HG03175 (cell line): ENCODE data around the gene KRT86.
"Not testable (repeated sequence)": the region's sequence is repeated elsewhere in the genome, so short reads cannot be mapped to it uniquely, and the experiment has no call there.

Experiments used
- ATAC-seq: cut with Tn5 transposase; IDR thresholded peaks from one replicate; pipeline ENCODE4 v1.9.1; 2021; ENCODE audit warnings: mild to moderate bottlenecking, moderate library complexity; ENCODE audit not compliant: unreplicated experiment

The KRT86 gene

DNA sequence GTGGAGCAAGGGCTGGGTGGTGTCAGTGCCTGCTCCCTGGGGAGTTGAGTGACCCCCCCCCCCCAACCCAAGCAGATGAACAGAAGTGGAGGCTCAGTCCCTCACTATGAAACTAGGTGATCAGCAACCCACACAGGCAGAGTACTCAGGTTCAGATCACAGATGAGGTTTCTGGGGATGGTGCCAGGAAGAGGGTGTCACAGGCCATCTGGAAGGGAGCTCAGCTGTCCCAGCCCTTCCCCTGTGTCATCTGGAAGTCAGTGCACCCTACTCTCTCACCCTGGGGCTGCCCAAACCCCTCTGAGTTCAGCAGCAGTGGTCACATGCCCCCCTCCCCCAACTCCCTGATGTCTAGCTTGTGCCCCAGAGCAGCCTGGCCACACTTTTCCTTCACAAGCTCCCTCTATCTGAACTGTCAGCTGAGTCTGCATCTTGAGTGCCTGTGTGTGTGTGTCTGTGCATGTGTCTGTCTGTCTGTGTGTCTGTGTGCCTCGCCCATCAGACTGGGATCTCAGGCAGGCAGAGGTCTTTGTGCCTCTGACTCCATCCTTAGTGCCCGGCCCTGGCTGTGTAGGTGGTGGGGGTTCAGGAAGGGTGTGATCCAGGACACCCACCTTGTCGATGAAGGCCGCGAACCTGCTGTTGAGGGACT lies 16.2 kb downstream of the KRT86 start:
- ATAC-seq: not testable (repeated sequence)

DNA sequence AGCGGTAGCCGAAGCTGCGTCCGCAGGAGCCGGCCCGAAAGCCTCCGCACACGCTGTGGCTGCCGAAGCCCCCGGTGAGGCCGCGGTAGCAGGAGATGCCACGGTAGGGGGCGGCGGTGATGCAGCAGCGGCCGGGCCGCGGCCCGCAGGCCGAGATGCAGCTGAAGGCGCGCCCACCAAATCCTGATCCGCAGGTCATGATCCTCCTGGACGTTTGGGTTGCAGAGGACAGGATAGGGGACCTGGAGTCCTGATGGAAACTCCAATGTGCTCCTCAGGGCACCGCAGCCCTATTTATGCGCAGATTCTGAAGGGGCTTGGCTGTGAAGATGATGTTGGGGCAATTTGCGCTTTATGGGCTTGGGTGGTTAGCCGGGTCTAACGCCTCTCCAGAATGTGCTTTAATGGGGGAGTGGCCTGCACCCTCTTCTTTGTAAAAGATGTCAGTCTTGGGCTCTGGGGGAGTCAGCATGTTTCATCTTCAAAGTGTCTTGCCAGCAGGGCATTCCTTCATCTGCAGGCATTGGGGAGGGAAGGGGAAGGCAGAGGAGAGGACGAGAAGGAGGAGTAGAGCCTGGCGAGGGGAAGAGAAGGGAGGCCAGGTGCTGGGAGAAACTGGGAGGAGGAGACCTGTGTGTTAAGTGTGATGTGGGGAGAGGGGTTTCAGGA lies 17.0 kb downstream of the KRT86 start, which contains the start of gene KRT81:
TSS of gene KRT81 (minus strand) at position 268 of the 669 bp plus-strand sequence. CDS start at position 199, 69 bp downstream.
- no peak for ATAC-seq

DNA sequence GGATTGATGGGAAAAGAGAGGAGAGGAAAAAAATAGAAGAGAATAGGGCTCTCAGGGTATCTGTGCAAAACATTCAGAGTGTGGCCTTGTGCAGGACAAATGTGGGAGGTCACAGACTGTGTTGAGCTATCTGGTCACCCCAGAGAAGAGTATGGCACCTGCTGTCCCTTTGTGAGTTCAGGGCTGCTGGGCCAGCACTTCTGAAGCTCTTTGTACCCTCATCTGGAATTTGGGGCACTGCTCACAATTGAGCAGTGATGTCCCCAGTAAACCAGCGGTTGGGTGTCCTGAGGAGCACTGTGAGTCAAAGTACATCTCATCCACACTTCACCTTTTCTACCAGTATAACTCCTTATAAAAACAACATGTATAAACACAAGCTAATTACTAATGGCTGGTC lies 19.5 kb downstream of the KRT86 start:
- ATAC-seq: no peak

DNA sequence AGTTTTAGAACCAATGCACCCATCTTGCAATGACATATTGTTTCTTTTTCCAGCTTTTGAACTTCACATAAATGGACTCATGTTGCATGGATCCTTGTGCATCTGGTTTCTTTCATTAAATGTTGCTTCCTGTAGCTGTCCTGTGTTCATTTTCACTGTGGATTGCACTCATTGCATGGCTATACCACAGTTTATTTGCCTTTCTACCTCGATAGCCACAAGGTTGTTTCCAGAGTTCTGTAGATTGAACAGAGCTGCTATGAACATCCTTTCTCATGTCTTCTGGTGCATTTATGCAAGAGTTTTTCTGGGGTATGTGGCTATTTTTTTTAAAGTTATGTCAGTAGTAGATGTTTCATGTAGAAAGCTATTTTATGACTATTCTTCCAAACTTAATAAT lies 20.4 kb downstream of the KRT86 start:
- no peak for ATAC-seq

DNA sequence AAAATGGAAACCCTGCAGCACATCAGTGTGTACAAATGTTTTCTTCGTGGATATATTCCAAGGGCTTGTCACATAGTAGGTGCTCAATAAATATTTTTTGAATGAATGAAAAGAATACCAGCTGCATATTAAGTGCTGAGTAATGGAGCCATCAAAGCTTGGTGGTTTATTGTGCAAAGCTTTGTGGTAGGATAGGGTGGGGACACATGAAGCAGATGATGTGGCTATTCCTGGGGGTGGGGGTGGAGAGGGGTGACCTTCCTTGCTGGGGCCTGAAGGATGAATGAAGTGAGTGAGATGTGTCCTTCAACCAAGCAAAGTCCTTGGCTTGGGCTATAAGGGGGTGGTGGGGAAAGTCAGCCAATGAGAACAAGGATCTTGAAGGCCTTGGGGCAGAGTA lies 21.2 kb downstream of the KRT86 start:
- ATAC-seq: no peak

DNA sequence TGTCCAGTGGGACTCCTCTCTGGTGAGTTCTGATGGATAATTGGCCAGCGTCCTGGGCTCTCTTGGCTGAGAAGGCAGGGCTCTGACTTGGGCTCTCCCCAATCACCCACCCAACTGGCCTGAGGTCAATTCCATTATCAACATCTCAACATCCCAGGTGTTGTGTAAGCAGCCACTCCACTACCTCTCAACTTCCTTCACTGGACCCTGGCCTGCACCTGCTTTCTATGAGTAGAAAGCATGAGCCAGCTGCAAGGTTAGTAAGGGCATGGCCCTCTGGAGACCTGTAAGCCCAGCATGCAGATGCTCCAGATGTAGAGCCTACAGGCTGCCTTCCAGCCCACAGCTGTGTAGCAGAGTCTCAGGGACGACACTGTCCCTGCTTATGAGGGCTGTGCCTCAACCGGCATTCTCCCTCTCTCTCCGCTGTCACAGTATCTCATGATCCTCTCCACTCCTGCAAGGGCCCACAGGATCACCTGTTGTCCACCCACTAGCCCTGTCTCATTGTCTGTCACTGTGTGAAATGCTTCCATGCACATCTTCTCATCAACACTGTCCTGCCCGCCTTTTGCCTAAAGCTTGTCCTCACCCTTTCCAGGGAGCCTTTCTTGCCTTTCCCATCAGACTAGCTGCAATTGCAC lies 22.2 kb downstream of the KRT86 start:
- no peak for ATAC-seq

DNA sequence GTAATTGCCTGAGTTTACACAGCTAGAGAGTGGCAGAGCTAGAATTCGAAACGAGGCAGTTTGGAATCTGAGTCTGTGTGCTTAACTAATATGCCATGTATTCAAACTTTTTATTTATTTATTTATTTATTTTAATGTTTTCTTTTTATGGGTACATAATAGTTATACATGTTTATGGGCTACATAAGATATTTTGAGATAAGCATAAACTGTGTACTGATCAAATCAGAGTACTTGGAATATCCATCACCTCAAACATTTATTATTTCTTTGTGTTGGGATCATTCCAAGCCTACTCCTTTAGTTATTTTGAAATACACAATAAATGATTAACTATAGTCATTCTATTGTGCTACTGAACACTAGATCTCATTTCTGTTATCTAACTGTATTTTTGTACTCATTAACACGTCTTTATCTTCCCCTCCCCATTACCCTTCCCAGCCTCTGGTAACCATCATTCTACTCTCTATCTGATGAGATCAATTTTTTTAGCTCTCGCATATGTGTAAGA lies 24.3 kb downstream of the KRT86 start:
- ATAC-seq: no peak

DNA sequence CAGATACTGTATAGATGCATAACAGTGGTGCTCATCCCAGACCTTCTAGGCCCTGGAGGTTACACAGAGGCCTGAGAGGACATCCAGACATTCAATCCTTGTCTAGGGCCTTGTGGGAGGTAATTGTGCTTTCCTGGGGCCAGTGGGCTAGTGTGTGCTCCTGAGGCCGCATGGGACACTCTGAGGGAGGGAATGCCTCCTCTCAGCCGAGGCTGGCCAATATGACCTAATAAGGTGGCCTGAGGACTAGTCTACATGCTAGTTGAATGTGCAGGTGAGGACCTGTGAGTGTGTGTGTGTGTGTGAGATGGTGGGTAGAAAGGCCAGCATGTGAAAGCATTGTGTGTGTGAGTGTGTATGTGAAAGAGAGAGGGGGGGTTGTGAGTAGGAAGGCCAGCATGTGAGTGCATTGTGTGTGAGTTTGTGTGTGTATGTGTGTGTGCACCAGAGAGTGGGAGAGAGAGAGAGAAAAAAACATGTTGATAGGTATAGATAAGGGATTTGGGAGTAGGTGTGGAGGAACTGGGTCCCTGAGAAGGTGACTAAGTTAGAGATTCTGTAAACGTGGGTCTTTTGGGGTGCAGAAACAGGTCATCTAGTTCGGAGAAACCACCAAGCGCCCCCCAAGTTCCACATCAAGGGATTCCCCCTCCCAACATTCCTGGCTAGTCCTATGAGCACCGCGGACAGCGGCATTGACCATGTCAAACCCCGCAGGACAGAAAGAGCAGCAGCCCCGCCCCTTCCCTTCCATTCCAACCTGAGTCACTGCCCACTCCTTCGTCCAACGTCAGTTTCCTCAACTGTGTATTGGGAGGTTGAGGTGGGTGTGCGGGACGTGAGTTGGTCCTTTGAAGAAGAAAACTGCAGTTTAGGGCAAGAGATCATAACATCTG lies 26.6 kb downstream of the KRT86 start:
- ATAC-seq: no peak

DNA sequence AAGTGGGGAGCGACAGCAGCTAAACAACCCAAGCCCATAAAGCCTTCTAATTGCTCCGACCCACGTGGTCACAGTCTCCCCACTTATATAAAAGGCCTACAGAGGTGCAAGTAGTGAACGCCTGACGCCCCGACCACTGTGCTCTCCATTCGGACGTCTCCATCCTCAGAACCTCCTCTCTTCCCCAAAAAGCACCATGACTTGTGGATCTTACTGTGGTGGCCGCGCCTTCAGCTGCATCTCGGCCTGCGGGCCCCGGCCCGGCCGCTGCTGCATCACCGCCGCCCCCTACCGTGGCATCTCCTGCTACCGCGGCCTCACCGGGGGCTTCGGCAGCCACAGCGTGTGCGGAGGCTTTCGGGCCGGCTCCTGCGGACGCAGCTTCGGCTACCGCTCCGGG lies 27.3 kb downstream of the KRT86 start:
- not testable (repeated sequence) for ATAC-seq

DNA sequence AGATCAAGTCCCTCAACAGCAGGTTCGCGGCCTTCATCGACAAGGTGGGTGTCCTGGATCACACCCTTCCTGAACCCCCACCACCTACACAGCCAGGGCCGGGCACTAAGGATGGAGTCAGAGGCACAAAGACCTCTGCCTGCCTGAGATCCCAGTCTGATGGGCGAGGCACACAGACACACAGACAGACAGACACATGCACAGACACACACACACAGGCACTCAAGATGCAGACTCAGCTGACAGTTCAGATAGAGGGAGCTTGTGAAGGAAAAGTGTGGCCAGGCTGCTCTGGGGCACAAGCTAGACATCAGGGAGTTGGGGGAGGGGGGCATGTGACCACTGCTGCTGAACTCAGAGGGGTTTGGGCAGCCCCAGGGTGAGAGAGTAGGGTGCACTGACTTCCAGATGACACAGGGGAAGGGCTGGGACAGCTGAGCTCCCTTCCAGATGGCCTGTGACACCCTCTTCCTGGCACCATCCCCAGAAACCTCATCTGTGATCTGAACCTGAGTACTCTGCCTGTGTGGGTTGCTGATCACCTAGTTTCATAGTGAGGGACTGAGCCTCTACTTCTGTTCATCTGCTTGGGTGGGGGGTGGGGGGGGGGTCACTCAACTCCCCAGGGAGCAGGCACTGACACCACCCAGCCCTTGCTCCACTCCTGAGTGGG lies 27.9 kb downstream of the KRT86 start:
- ATAC-seq: not testable (repeated sequence)

DNA sequence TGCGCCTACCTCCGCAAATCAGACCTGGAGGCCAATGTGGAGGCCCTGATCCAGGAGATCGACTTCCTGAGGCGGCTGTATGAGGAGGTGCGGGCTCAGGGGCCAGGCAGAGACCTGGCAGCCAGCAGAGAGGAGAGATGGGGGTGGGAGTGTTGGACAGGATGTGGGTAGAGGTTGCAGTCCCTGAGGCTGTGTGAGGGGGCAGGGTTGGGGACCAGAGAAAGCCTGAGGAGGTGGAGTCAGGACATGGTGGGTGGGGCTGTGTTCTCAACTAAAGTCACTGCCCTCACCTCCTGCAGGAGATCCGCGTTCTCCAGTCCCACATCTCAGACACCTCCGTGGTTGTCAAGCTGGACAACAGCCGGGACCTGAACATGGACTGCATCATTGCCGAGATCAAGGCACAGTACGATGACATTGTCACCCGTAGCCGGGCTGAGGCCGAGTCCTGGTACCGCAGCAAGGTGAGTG lies 30.5 kb downstream of the KRT86 start:
- ATAC-seq: peak; percentile 97

DNA sequence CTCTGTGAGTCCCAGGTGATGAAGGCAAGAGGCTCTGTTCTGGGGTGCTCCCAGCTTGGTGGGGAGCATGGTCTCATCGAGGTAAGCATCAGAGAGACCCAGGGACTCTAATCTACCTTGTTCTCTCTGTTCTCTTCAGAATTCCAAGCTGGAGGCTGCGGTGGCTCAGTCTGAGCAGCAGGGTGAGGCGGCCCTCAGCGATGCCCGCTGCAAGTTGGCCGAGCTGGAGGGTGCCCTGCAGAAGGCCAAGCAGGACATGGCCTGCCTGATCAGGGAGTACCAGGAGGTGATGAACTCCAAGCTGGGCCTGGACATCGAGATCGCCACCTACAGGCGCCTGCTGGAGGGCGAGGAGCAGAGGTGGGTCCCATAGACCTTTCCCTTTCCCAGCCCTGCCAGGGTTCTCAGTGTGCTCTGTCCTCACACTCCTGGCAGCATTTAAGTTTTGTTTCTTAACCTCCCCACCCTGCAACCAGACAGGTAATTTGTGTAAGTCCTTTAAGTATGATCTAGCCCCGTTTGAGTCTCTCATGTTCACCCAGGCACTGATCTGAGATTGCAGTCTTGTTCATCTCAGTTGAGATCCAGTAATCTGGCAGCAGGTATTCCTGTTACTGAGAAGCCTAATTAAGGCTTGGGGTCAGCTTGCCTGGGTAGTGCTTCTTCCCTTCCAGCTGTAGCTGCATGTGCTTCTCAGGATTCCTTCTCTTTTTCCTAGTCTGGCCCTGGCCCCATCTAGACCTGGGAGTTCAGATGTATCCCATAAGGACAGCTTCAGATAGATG lies 31.7 kb downstream of the KRT86 start:
- no peak for ATAC-seq

DNA sequence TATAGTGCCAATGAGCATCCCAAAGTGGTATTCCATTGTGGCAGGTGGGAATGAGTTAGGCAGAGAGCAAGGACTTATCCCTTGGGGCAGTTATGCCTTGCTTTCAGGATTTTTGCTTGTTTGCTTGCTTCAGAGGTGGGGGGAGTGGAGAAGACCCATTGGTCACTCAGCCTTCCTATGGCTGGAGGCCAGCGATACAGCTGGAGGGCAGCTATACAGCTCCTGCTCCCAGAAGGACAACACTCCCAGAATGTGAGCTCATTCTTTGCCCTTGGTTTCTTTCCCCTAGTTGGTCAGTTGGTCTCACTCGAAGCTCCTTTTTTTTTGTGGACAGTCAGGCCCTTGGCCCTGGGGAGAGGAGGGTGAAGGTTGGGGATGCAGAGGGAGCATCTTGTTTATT lies 32.3 kb downstream of the KRT86 start:
- no peak for ATAC-seq

DNA sequence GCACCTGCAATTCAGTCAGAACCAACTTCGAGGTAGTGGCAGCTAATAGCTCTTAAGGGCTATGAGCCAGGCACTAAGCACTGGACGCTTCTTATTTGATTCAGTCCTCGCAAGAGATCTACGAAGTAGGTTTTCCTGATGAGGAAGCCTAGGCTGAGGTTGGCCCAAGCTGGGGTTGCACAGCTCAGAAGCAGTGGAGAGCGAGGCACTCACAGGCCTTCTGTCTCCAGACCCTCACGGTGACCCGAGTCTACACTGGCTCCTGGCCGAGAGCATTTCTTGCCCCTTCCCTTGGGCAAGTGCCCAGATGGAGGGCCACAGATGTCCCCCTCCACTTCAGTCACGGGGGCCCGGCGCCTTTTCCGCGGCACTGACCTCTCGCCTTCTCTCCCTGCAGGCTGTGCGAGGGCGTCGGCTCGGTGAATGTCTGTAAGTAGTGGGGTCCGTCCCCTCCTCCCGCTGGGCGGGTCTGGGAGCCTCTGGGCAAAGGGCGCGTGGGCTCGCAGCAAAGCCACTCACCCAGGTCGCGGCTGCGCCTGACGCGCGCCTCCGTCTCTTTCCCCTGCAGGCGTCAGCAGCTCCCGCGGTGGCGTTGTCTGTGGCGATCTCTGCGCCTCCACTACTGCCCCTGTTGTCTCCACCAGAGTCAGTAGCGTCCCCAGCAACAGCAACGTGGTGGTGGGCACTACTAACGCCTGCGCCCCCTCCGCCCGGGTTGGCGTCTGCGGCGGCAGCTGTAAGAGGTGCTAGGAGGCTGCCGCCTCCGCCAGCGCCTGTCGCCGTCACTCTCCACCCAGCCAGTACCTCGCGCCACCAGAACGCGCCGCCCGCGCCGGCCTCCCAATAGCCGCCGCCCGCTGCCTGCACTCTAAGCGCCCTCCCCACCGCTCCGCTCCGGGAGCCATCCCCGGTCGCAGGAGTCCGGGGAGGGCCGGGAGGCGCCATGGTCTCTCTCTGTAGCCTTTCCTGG lies 33.7 kb downstream of the KRT86 start:
- no peak for ATAC-seq

DNA sequence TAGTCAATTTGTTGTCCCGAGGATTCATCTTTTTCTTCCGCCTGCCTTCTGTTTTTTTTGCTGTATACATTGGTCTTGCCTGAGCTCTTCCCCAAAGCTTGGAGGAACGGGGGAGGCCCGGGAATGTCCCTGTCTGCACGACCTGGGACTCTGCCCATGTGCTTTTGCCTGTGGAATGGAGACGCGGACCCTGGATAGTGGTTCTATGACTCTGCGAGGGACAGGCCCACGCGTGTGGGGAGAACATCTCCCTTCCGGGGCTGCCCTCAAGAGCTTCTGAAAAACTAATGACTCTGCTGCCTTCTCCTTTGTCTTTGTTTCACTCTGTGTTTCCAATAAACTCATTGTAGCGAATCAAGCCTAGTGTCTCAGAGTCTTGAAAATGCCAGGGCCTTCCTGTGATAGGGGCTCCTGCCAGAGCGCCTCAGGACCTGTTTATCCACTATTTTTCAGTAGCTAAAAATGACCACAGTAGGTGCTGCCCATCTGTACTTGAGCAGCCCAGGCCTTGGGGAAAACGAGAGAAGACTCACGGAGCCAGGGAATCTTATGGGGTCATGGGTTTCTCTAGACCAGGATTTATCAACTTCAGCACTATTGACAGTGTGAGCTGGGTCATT lies 34.5 kb downstream of the KRT86 start:
- ATAC-seq: no peak

DNA sequence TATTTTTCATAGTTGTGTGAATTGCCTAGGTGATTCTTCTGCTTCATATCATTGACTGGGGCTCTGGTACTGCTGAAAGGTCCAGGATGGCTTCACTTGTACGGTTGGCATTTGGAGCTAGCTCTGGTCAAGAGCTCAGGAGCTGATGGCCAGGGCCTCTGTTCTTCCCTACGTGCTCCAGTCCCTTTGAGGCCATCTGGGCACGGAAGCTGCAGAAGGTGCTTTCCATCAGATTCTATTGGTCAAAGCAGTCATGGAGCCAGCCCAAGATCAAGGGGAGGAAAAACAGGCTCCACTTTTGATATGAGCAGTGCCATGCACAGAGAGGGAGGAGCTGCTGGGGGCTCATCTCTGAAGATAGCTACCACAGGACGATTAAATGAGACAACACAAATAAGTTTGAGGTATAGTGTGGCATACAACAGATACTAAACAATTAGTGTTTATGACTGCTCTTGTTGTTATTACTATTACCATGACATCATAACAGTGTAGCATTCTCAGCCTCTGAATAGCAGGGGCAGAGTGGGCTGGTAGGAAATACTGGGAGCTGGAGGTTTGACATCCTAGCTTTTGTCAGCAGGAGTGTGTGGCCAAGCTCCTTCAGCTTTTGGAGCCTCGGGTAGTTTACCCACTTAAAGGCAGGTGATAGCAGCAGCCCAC lies 36.3 kb downstream of the KRT86 start:
- no peak for ATAC-seq

DNA sequence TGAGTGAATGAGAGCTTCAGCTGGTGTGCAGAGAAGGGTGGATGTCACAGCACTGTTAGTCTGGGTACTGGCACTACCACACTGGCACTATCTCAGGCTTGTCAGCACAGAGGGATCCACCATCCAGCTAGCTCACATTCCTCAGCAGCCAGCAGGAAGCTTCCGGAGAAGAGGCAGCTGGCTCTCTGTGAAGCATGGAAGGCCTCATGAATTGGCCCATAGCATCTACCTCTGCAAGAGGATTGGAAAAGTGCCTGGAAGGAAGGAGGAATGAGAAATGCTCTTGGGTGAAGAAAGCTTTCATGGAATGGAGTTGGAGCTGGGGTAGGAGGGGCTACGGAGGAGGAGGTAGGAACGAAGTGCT lies 36.8 kb downstream of the KRT86 start:
- ATAC-seq: no peak
